Body of pancreas (tissue), 4 donors: ENCODE measurements around the gene ZNF492. TPM values are rescaled to one million over a fixed set of nuclear protein-coding genes. Genes with fewer than 3 reads are reported as not detected.

ENCODE experiments used
- ATAC-seq: fragments of 150-250 bp; one replicate; pipeline ENCODE4 v1.9.1; 2016
- DNase-seq, 4 donors: peaks; one replicate each; pipeline ENCODE4 v3.0.0-alpha.2; 2019
- H3K27ac ChIP-seq, 4 donors: fragments of 200-600 bp; sonication (generic); 1 replicate in 3 of 4; 2 replicates in 1 of 4; pipeline versions ENCODE4 v1.5.1 to v1.6.1; 2016 to 2019; ENCODE audit warnings: mild to moderate bottlenecking in 1 of 4, mixed read lengths in 1 of 4, moderate library complexity in 1 of 4
- H3K27me3 ChIP-seq, 2 donors: fragments of 200-600 bp; sonication (generic); one replicate each; pipeline ENCODE4 v1.6.0; 2016; ENCODE audit warnings: mild to moderate bottlenecking in 1 of 2
- H3K36me3 ChIP-seq, 2 donors: fragments of 200-600 bp; sonication (generic); replicated peaks in 1 of 2; 2 replicates each; pipeline ENCODE4 v1.5.1; 2016; ENCODE audit warnings: low read depth in 2 of 2; ENCODE audit not compliant: insufficient read depth in 1 of 2
- H3K4me1 ChIP-seq: fragments of 200-600 bp; sonication (generic); one replicate; pipeline ENCODE4 v1.6.0; 2016
- H3K4me3 ChIP-seq, 2 donors: fragments of 200-600 bp; sonication (generic); 1 replicate in 1 of 2; 2 replicates in 1 of 2; pipeline ENCODE4 v1.5.1; 2016 to 2019
- H3K9me3 ChIP-seq, 3 donors: fragments of 200-600 bp; sonication (generic); 1 replicate in 2 of 3; 2 replicates in 1 of 3; pipeline ENCODE4 v1.5.1; 2016
- POLR2A ChIP-seq, 3 donors: fragments of 450-650 bp; IDR thresholded peaks; one replicate each; pipeline ENCODE4 v1.6.1; 2016; ENCODE audit warnings: antibody characterized with exemption in 3 of 3, mild to moderate bottlenecking in 2 of 3
- WGBS, 2 donors: methylation state at CpG; one replicate each; pipeline ENCODE4 v1.1.5; 2017; 5-methylcytosine and 5-hydroxymethylcytosine counted together
- intact Hi-C: fragments of 100-400 bp; cut with DNase I; formaldehyde crosslinking; loops from one replicate; pipeline ENCODE4 v1.15.1; 2023
- total RNA-seq, 2 donors: library from RNA; depleted of rRNA; stranded (reverse); fragments of >200 nt; gene quantifications; one replicate each; pipeline ENCODE4 v1.1.0, GENCODE V29; 2016
- TF ChIP-seq, protein P1 (sequence below), 7 experiments: fragments of 450-650 bp in 4 of 7; fragments of 200-600 bp in 3 of 7; sonication (generic) in 3 of 7; IDR thresholded peaks; one replicate each; pipeline ENCODE4 v1.5.1; 2016 to 2019; ENCODE audit warnings: antibody characterized with exemption in 7 of 7

Gene ZNF492
- total RNA-seq, 2 donors from 2014 or later, result under 0.01 to 0.99 TPM

GRCh38 chr19:22602631-22603272 lies 31.4 kb upstream of the ZNF492 start:
- no peak overlapping the region for H3K27ac ChIP-seq
- no peaks in the 10 kb centered on the region for H3K4me1 ChIP-seq
- H3K9me3 ChIP-seq, result no peaks in the 10 kb centered on the region
- ATAC-seq (no peak), DNase-seq (no peak)
- WGBS, 2 donors, result 42 to 55% methylated on average over 9 to 19 of the region's 19 CpGs
- no peaks in the 10 kb centered on the region for H3K27me3 ChIP-seq
- TF ChIP-seq POLR2A (IDR thresholded peaks at IDR 0.05), result no peak
- TF ChIP-seq, protein P1, sequence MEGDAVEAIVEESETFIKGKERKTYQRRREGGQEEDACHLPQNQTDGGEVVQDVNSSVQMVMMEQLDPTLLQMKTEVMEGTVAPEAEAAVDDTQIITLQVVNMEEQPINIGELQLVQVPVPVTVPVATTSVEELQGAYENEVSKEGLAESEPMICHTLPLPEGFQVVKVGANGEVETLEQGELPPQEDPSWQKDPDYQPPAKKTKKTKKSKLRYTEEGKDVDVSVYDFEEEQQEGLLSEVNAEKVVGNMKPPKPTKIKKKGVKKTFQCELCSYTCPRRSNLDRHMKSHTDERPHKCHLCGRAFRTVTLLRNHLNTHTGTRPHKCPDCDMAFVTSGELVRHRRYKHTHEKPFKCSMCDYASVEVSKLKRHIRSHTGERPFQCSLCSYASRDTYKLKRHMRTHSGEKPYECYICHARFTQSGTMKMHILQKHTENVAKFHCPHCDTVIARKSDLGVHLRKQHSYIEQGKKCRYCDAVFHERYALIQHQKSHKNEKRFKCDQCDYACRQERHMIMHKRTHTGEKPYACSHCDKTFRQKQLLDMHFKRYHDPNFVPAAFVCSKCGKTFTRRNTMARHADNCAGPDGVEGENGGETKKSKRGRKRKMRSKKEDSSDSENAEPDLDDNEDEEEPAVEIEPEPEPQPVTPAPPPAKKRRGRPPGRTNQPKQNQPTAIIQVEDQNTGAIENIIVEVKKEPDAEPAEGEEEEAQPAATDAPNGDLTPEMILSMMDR (IDR thresholded peaks at IDR 0.05), result no peak
- no peaks in the 10 kb centered on the region for H3K36me3 ChIP-seq
- intact Hi-C loops, result no loop called here
- no peak overlapping the region for H3K4me3 ChIP-seq

DNA sequence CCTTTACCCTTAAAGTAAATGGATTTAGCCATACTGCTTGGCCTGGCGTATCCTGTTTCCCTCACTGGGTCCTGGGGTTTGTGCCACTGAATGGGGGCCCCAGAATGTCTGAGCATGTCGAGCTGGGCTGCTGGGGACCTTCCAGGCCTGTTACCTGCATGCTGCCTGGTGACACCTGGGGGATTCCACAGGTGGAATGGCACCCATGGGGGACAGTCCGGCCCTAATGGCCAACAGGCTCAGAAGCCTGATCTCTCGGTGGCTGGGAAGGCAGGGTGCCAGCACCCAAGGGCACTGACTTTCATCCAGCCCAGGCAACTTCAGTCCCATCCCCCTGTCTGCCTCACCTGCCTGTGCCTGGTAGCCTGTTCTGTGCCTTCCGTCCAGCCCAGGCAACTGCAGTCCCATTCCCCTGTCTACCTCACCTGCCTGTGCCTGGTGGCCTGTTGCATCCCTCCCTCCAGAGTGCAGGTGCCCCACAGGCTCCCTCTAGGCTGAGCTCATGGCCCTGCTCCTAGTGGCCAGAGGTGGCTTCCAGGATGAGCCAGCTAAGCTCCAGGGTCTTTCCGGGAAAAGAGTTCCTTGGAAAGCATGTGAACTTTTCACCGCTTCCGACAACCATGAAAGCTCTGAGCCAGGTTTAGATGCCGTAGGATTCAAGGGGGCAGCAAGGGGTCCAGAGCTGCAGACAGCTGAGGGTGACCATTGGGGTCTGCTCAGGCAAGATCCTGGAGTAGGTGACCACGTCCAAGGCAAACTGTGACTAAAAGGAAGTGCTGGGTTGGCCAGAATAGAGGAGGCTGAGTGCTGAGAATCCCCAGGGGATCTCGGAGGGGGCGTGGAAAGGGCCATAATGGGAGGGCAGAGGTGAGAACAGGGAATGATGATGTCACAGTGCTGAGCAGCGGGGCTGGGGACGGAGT lies 30.3 kb upstream of the ZNF492 start:
- ATAC-seq, result no peak
- TF ChIP-seq POLR2A (IDR thresholded peaks at IDR 0.05), result no peak
- TF ChIP-seq, protein P1 (IDR thresholded peaks at IDR 0.05), result no peak
- Histone ChIP-seq H3K36me3 (no peaks in the 10 kb centered on the region), H3K4me3 (no peak overlapping the region), H3K9me3 (no peaks in the 10 kb centered on the region), H3K27me3 (no peaks in the 10 kb centered on the region), H3K4me1 (no peaks in the 10 kb centered on the region), H3K27ac (no peak overlapping the region)
- DNase-seq, result no peak
- intact Hi-C loops, result no loop called here
- 54% methylated on average over 6 to 14 of the region's 14 CpGs for WGBS, 2 donors

- Histone ChIP-seq H3K4me1 (no peaks in the 10 kb centered on the region), H3K9me3 (no peaks in the 10 kb centered on the region), H3K4me3 (no peak overlapping the region), H3K27ac (no peak overlapping the region), H3K36me3 (no peaks in the 10 kb centered on the region), H3K27me3 (no peaks in the 10 kb centered on the region)
- DNase-seq (no peak), ATAC-seq (no peak)
- WGBS, 2 donors, result 63 to 70% methylated on average over 10 of the region's 10 CpGs
- TF ChIP-seq, protein P1 (IDR thresholded peaks at IDR 0.05), result no peak
- no peak for TF ChIP-seq POLR2A (IDR thresholded peaks at IDR 0.05)
- intact Hi-C loops, result no loop called here
These were observed 29.4 kb upstream of the ZNF492 start for GRCh38 chr19:22604571-22605274.

GRCh38 chr19:22605275-22606211 lies 28.6 kb upstream of the ZNF492 start:
- H3K9me3 ChIP-seq, result no peaks in the 10 kb centered on the region
- DNase-seq, result no peak
- H3K27me3 ChIP-seq, result no peaks in the 10 kb centered on the region
- WGBS, 2 donors, result 48 to 53% methylated on average over 9 to 11 of the region's 12 CpGs
- H3K4me1 ChIP-seq, result no peaks in the 10 kb centered on the region
- TF ChIP-seq, protein P1 (IDR thresholded peaks at IDR 0.05), result no peak
- TF ChIP-seq POLR2A (IDR thresholded peaks at IDR 0.05), result no peak
- H3K4me3 ChIP-seq, result no peak overlapping the region
- no peaks in the 10 kb centered on the region for H3K36me3 ChIP-seq
- intact Hi-C loops, result no loop called here
- no peak for ATAC-seq
- no peak overlapping the region for H3K27ac ChIP-seq
